Measurements from ENCODE around the gene DUT.

DUT gene

DNA sequence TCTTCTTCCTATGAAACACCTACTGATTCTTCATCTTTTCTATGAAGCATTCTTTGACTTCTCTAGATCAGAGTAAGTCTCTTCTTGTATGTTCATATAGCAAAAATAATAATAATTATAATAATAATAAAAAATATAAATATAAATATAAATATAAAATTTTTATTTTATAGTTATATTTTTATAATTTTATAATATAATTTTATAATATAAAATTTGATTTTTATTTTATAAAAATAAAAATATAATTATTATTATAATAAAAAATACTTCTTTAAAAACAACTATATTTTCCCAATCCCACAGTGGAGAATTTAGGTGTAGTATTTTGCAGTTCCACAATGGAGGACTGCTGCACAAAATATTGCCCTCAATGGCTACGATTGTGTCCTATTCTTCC is 34.3 kb downstream of the DUT start:
- Histone ChIP-seq H3K27ac (no peak overlapping the region), H3K4me3 (ENCODE audit: low read depth, low read length) (no peak overlapping the region), H3K27me3 (ENCODE audit: insufficient read depth, low read depth, severe bottlenecking) (no peaks in the 10 kb centered on the region), H3K36me3 (no peaks in the 10 kb centered on the region), H3K9me3 (ENCODE audit: severe bottlenecking) (no peaks in the 10 kb centered on the region)
- no peak for DNase-seq
- no peak for TF ChIP-seq CTCF (IDR thresholded peaks at IDR 0.05; ENCODE audit: low read depth, low read length)

DNA sequence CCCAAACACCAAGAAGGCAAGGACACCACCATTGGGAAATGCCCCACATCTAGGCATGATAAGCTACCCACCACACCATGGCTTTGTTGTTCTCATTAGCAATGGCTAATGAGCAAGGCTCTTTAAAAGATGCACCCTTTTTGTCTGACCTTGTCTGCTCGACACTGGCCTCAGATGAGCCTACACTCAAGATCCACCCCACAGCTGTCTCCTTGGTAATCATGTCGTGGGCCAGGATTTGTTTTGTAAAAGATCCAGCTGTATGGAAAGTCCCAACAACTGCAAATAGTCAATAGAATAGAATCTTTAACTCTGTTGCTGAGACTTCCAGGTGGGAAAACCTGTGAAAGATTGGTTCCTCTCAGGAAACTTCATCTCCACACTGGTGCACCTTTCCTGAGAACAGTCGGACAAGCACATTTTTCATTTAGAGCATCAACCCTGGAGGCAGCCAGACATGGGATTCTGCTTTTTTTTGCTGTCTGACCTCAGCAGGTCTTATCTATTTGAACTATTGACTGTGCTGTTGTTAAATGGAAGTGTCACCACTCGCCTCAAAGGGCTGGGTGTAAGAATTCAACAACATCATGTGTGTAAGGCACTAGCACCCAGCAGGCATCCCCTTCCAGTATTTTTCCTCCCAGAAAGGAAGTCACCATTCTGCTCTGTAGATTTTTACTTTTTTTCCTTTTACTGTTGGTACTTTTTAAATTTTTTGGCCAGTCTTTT is 35.5 kb downstream of the DUT start:
- Histone ChIP-seq H3K4me3 (ENCODE audit: low read depth, low read length) (no peak overlapping the region), H3K27me3 (ENCODE audit: insufficient read depth, low read depth, severe bottlenecking) (no peaks in the 10 kb centered on the region), H3K9me3 (ENCODE audit: severe bottlenecking) (no peaks in the 10 kb centered on the region), H3K27ac (no peak overlapping the region), H3K36me3 (no peaks in the 10 kb centered on the region)
- DNase-seq, result no peak
- no peak for TF ChIP-seq CTCF (IDR thresholded peaks at IDR 0.05; ENCODE audit: low read depth, low read length)

- DNase-seq, result no peak
- Histone ChIP-seq H3K9me3 (ENCODE audit: severe bottlenecking) (no peaks in the 10 kb centered on the region), H3K4me3 (ENCODE audit: low read depth, low read length) (no peak overlapping the region), H3K27me3 (ENCODE audit: insufficient read depth, low read depth, severe bottlenecking) (no peaks in the 10 kb centered on the region), H3K36me3 (no peaks in the 10 kb centered on the region), H3K27ac (no peak overlapping the region)
- TF ChIP-seq CTCF (IDR thresholded peaks at IDR 0.05; ENCODE audit: low read depth, low read length), result no peak
Observed at GRCh38 chr15:48367483-48367882, 36.3 kb downstream of the DUT start.

DNA sequence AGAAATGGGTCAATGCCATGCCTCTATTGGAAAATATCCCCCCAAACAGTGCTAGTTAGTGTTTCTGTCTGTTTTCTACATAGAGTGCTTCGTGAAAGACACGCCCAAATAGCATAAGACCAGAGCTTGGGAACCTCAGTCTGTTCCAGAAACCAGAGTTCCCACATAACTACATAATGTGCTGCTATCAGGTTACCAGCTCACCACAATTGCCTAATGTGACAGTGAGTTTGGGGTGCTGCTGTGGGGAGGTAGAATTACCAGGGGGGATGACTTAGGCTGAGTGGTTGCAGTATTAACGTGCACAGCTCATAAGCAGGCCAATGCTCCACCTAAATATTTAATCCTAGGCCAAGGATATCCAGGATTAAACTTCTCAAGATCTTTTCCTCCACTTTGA is 39.2 kb downstream of the DUT start:
- no peak for DNase-seq
- no peak for TF ChIP-seq CTCF (IDR thresholded peaks at IDR 0.05; ENCODE audit: low read depth, low read length)
- no peaks in the 10 kb centered on the region for H3K27me3 ChIP-seq (ENCODE audit: insufficient read depth, low read depth, severe bottlenecking)
- no peaks in the 10 kb centered on the region for H3K36me3 ChIP-seq
- no peaks in the 10 kb centered on the region for H3K9me3 ChIP-seq (ENCODE audit: severe bottlenecking)
- no peak overlapping the region for H3K4me3 ChIP-seq (ENCODE audit: low read depth, low read length)
- H3K27ac ChIP-seq, result no peak overlapping the region

GRCh38 chr15:48371550-48371949 is 40.3 kb downstream of the DUT start:
- no peak for DNase-seq
- H3K36me3 ChIP-seq, result no peaks in the 10 kb centered on the region
- H3K9me3 ChIP-seq (ENCODE audit: severe bottlenecking), result no peaks in the 10 kb centered on the region
- H3K27ac ChIP-seq, result no peak overlapping the region
- no peak overlapping the region for H3K4me3 ChIP-seq (ENCODE audit: low read depth, low read length)
- H3K27me3 ChIP-seq (ENCODE audit: insufficient read depth, low read depth, severe bottlenecking), result no peaks in the 10 kb centered on the region
- TF ChIP-seq CTCF (IDR thresholded peaks at IDR 0.05; ENCODE audit: low read depth, low read length), result no peak

GRCh38 chr15:48371961-48372360 is 40.7 kb downstream of the DUT start:
- TF ChIP-seq CTCF (IDR thresholded peaks at IDR 0.05; ENCODE audit: low read depth, low read length), result no peak
- no peak overlapping the region for H3K27ac ChIP-seq
- H3K27me3 ChIP-seq (ENCODE audit: insufficient read depth, low read depth, severe bottlenecking), result no peaks in the 10 kb centered on the region
- H3K36me3 ChIP-seq, result no peaks in the 10 kb centered on the region
- DNase-seq, result no peak
- no peak overlapping the region for H3K4me3 ChIP-seq (ENCODE audit: low read depth, low read length)
- no peaks in the 10 kb centered on the region for H3K9me3 ChIP-seq (ENCODE audit: severe bottlenecking)

Measured in WERI-Rb-1 (cell line).